ENCODE measurements around the gene BCKDHA. TPM values are rescaled to one million over a fixed set of nuclear protein-coding genes. Genes with fewer than 3 reads are reported as not detected.

Gene BCKDHA
- total RNA-seq, 1 donor from 2014 or later = 6.8 TPM

DNA sequence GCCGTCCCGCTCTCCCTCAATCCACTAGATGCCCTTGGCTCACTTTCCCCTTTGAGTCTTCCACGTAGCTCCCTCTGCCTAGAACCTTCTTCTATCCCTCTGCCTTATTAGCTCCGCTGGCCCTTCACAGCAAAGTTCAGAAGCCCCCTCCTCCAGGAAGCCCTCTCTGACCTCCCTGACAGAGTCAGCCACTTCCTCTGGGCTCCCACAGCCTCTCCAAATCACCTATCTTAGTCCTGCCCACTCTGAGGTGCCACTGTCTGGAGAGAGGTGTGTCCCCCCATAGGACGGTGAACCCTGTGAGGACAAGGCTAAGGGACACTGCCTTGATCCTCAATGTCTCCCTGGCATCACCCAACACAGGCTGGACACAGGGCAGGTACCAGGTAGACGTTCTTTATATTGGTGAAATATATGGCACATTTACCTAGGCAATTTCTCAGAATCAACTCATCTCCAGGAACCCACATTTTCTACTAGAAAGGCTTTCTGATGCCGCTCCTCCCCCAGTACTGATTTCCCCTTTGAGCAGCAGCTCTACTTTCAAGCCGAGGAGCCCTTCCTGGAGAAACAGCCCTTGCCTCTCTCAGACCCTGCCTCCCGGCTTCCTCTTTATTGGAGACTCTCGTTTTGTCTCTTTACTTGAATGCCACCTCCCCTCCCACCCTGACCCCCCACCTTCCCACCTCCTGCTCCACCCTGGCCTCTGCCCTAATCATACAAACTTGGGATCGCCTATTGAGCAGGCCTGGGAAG lies 40.5 kb upstream of the BCKDHA start:
- Mint-ChIP-seq H3K4me1 (peaks cover 17% of the 10 kb centered on the region), H3K9me3 (no peaks in the 10 kb centered on the region), H3K36me3 (ENCODE audit: low read depth) (peaks cover 3% of the 10 kb centered on the region), H3K27me3 (ENCODE audit: low read depth) (peaks cover 25% of the 10 kb centered on the region), H3K27ac (ENCODE audit: unreplicated experiment) (no peak overlapping the region), H3K4me3 (peak overlapping the region; percentile 74)
- TF ChIP-seq, protein P1, sequence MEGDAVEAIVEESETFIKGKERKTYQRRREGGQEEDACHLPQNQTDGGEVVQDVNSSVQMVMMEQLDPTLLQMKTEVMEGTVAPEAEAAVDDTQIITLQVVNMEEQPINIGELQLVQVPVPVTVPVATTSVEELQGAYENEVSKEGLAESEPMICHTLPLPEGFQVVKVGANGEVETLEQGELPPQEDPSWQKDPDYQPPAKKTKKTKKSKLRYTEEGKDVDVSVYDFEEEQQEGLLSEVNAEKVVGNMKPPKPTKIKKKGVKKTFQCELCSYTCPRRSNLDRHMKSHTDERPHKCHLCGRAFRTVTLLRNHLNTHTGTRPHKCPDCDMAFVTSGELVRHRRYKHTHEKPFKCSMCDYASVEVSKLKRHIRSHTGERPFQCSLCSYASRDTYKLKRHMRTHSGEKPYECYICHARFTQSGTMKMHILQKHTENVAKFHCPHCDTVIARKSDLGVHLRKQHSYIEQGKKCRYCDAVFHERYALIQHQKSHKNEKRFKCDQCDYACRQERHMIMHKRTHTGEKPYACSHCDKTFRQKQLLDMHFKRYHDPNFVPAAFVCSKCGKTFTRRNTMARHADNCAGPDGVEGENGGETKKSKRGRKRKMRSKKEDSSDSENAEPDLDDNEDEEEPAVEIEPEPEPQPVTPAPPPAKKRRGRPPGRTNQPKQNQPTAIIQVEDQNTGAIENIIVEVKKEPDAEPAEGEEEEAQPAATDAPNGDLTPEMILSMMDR (conservative IDR thresholded peaks at IDR 0.05) = no peak
- DNase-seq (ENCODE audit: low read depth, low spot score) = no peak

GRCh38 chr19:41357746-41358145 lies 39.9 kb upstream of the BCKDHA start:
- TF ChIP-seq, protein P1 (conservative IDR thresholded peaks at IDR 0.05) = no peak
- H3K9me3 Mint-ChIP-seq = no peaks in the 10 kb centered on the region
- H3K4me3 Mint-ChIP-seq = peak overlapping the region; percentile 16
- peaks cover 20% of the 10 kb centered on the region for H3K4me1 Mint-ChIP-seq
- DNase-seq (ENCODE audit: low read depth, low spot score) = no peak
- H3K27ac Mint-ChIP-seq (ENCODE audit: unreplicated experiment) = no peak overlapping the region
- peaks cover 3% of the 10 kb centered on the region for H3K36me3 Mint-ChIP-seq (ENCODE audit: low read depth)
- peaks cover 19% of the 10 kb centered on the region for H3K27me3 Mint-ChIP-seq (ENCODE audit: low read depth)

DNA sequence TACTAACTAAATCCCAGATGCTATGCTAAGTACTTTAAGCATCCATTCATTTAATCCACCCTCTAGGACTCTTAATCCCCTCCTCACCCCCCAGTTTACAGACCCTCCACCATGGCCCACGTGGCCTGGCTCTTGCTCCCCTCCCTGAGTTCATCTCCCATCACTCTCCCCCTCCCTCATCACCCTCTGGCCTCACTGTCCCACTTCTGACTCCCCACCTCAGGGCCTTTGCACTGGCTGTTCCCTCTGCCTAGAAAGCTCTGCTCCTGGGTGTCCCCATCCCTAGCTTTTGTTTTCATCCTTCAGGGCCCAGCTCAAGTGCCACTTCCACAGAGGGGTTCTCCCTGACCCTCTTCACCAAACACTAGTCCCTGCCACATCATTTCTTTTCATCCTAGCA lies 37.9 kb upstream of the BCKDHA start:
- H3K27ac Mint-ChIP-seq (ENCODE audit: unreplicated experiment) = no peak overlapping the region
- H3K9me3 Mint-ChIP-seq = no peaks in the 10 kb centered on the region
- no peak for DNase-seq (ENCODE audit: low read depth, low spot score)
- peaks cover 6% of the 10 kb centered on the region for H3K36me3 Mint-ChIP-seq (ENCODE audit: low read depth)
- H3K4me1 Mint-ChIP-seq = peaks cover 28% of the 10 kb centered on the region
- no peak overlapping the region for H3K4me3 Mint-ChIP-seq
- H3K27me3 Mint-ChIP-seq (ENCODE audit: low read depth) = peaks cover 6% of the 10 kb centered on the region
- TF ChIP-seq, protein P1 (conservative IDR thresholded peaks at IDR 0.05) = no peak

DNA sequence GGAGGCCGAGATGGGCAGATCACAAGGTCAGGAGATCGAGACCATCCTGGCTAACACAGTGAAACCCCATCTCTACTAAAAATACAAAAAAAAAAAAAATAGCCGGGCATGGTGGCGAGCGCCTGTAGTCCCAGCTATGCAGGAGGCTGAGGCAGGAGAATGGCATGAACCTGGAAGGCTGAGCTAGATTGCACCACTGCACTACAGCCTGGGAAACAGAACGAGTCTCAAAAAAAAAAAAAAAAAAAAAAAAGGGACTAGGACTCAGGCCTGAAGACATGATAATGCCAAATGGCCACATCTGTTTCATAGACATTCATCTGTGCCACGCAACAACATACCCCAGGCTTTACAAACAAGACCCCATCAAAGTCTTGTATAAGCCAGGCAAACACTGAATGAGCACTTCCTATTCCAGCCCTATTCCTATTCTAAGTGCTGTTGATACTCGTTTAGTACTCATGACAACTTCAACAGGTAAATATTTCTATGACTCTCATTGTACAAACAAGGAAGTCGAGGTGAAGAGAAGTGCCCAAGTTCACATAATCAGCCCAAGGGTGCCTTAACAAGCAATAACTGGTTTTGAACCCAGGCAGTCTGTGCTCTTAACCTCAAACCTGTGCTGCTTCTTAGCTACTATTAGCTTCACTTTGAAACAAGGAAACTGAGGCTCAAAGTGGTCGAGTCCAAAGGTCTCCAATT lies 35.3 kb upstream of the BCKDHA start:
- peaks cover 26% of the 10 kb centered on the region for H3K4me1 Mint-ChIP-seq
- H3K27me3 Mint-ChIP-seq (ENCODE audit: low read depth) = no peaks in the 10 kb centered on the region
- no peaks in the 10 kb centered on the region for H3K9me3 Mint-ChIP-seq
- no peak overlapping the region for H3K27ac Mint-ChIP-seq (ENCODE audit: unreplicated experiment)
- peaks cover 6% of the 10 kb centered on the region for H3K36me3 Mint-ChIP-seq (ENCODE audit: low read depth)
- TF ChIP-seq, protein P1 (conservative IDR thresholded peaks at IDR 0.05) = no peak
- DNase-seq (ENCODE audit: low read depth, low spot score) = no peak
- H3K4me3 Mint-ChIP-seq = peak overlapping the region; percentile 99

DNA sequence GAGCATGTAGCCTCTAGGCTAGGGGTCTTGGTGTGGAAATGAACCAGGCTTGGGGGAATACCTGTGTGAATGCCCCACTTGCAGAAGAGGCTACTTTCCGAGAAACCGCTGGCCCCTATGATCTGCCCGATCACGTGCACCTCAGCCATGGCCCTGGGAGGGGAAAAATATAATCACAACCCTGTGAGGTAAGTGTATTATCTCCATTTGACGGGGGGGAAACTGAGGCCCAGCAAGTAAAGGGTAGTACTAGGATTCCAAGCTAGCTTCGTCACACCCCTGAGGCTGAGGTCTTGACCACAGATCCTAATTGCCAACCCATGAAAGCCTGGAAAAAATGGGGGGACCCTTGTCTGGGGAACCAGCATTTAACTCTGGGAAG lies 34.3 kb upstream of the BCKDHA start:
- TF ChIP-seq, protein P1 (conservative IDR thresholded peaks at IDR 0.05) = no peak

More for the DNA sequence above, 34.3 kb upstream of the BCKDHA start:
- no peak for DNase-seq (ENCODE audit: low read depth, low spot score)
- Mint-ChIP-seq H3K36me3 (ENCODE audit: low read depth) (peaks cover 6% of the 10 kb centered on the region), H3K27me3 (ENCODE audit: low read depth) (no peaks in the 10 kb centered on the region), H3K4me3 (peak overlapping the region; percentile 99), H3K27ac (ENCODE audit: unreplicated experiment) (peak overlapping the region; percentile 100), H3K9me3 (no peaks in the 10 kb centered on the region), H3K4me1 (peaks cover 26% of the 10 kb centered on the region)
